Muscle of leg (tissue), 9 donors: ENCODE measurements around the gene CLDN22. TPM values are rescaled to one million over a fixed set of nuclear protein-coding genes. Genes with fewer than 3 reads are reported as not detected.

ENCODE experiments used
- polyA plus RNA-seq, 8 donors: library from polyadenylated mRNA; unstranded; fragments of 120-200 nt; gene quantifications; one replicate each; pipeline versions ENCODE4 v1.2.1 to v1.2.3, GENCODE V29; 2013; ENCODE audit warnings: inconsistent platforms in 1 of 8, low replicate concordance in 1 of 8; ENCODE audit not compliant: insufficient read length in 8 of 8, insufficient read depth in 1 of 8
- total RNA-seq: library from RNA; stranded (reverse); fragments of 120-200 nt; gene quantifications from one replicate; pipeline ENCODE4 v1.2.4, GENCODE V29; 2013

Gene CLDN22
- total and polyA plus RNA-seq, 9 donors: 0.09 to 0.27 (median 0.21) TPM; not detected in 4

Other genes with a start within 250 kb of the CLDN22 start
- gene WWC2, start 221.0 kb downstream of the CLDN22 start, total RNA-seq: 12.9 TPM
- gene WWC2, start 221.0 kb downstream of the CLDN22 start, polyA plus RNA-seq: 10 to 100 TPM; 12.9 to 25.4 (median 19.3) TPM
- gene CLDN24, start 2.1 kb upstream of the CLDN22 start, total RNA-seq: not detected
- gene CLDN24, start 2.1 kb upstream of the CLDN22 start, polyA plus RNA-seq: under 1 TPM in 1 of 8 donors, not detected in 7; 0.34 TPM
- gene CDKN2AIP, start 124.4 kb upstream of the CLDN22 start, total RNA-seq: 11.1 TPM
- 10 to 100 TPM; 17.8 to 23.2 (median 18.7) TPM for gene CDKN2AIP, start 124.4 kb upstream of the CLDN22 start, polyA plus RNA-seq
- 11.5 TPM for gene ING2, start 184.8 kb upstream of the CLDN22 start, total RNA-seq
- gene ING2, start 184.8 kb upstream of the CLDN22 start, polyA plus RNA-seq: 10 to 100 TPM; 15.4 to 18.2 (median 16.6) TPM